ENCODE results near the gene ZNF700. TPM values are rescaled to one million over a fixed set of nuclear protein-coding genes. Genes with fewer than 3 reads are reported as not detected.
"Not testable (repeated sequence)": the region's sequence is repeated elsewhere in the genome, so short reads cannot be mapped to it uniquely, and the experiment has no call there.

The ZNF700 gene
- total RNA-seq, 1 donor from 2014 or later: 18.9 TPM

GRCh38 chr19:11935829-11936228, 10.9 kb downstream of the ZNF700 start:
- intact Hi-C loops (cut with micrococcal nuclease): not testable (repeated sequence)

GRCh38 chr19:11938383-11938782, 13.5 kb downstream of the ZNF700 start:
- intact Hi-C loops (cut with micrococcal nuclease): not testable (repeated sequence)

- intact Hi-C loops (cut with micrococcal nuclease): not testable (repeated sequence)
These were observed 16.5 kb downstream of the ZNF700 start for GRCh38 chr19:11941361-11941887.

- intact Hi-C loops (cut with micrococcal nuclease): no loop called here
These were observed 17.3 kb downstream of the ZNF700 start for GRCh38 chr19:11942008-11942842.

GRCh38 chr19:11942843-11943108, 17.9 kb downstream of the ZNF700 start:
- intact Hi-C loops (cut with micrococcal nuclease): no loop called here

- intact Hi-C loops (cut with micrococcal nuclease): no loop called here
These were observed 19.7 kb downstream of the ZNF700 start for GRCh38 chr19:11944656-11945055.

GRCh38 chr19:11948646-11949045, 23.7 kb downstream of the ZNF700 start:
- intact Hi-C loops (cut with micrococcal nuclease): no loop called here

GRCh38 chr19:11949201-11949600, 24.3 kb downstream of the ZNF700 start:
- intact Hi-C loops (cut with micrococcal nuclease): no loop called here

GRCh38 chr19:11949614-11950080, 24.7 kb downstream of the ZNF700 start:
- intact Hi-C loops (cut with micrococcal nuclease): not testable (repeated sequence)

- intact Hi-C loops (cut with micrococcal nuclease): no loop called here
These were observed 25.4 kb downstream of the ZNF700 start for GRCh38 chr19:11950312-11950711.

- intact Hi-C loops (cut with micrococcal nuclease): loop anchor here (1.0 to 10.0 kb wide), 4 partner anchors 25 to 178 kb away; partner anchors contain the start of genes ZNF700 and ZNF878
These were observed 38.9 kb downstream of the ZNF700 start for GRCh38 chr19:11963566-11964355.

- intact Hi-C loops (cut with micrococcal nuclease): loop anchor here (1.0 to 10.0 kb wide), 4 partner anchors 24 to 177 kb away; partner anchors contain the start of genes ZNF700 and ZNF878
These were observed 39.6 kb downstream of the ZNF700 start for GRCh38 chr19:11964496-11964857.

GRCh38 chr19:11964858-11965645, 40.1 kb downstream of the ZNF700 start, which contains the start of gene ZNF763:
Gene ZNF763, plus strand, starts transcription at chr19:11965040. Its CDS starts 169 bp downstream, at chr19:11965209.
- intact Hi-C loops (cut with micrococcal nuclease): loop anchor here (1.0 to 10.0 kb wide), 4 partner anchors 23 to 176 kb away; partner anchors contain the start of genes ZNF700 and ZNF878

GRCh38 chr19:11970174-11970573, 45.3 kb downstream of the ZNF700 start:
- intact Hi-C loops (cut with micrococcal nuclease): no loop called here

GRCh38 chr19:11971041-11971440, 46.1 kb downstream of the ZNF700 start:
- intact Hi-C loops (cut with micrococcal nuclease): no loop called here

- intact Hi-C loops (cut with micrococcal nuclease): no loop called here
These were observed 48.3 kb downstream of the ZNF700 start for GRCh38 chr19:11973019-11973810.

GRCh38 chr19:11978492-11979100, 53.7 kb downstream of the ZNF700 start:
- intact Hi-C loops (cut with micrococcal nuclease): no loop called here

GRCh38 chr19:11979527-11979926, 54.6 kb downstream of the ZNF700 start:
- intact Hi-C loops (cut with micrococcal nuclease): no loop called here

GRCh38 chr19:11982526-11982925, 57.6 kb downstream of the ZNF700 start:
- intact Hi-C loops (cut with micrococcal nuclease): no loop called here

- intact Hi-C loops (cut with micrococcal nuclease): loop anchor here (5.0 kb wide), 1 partner anchor 188 kb away; the partner anchor contains the start of gene ZNF491
These were observed 60.1 kb downstream of the ZNF700 start for GRCh38 chr19:11984986-11985385.
